Subcutaneous adipose tissue (tissue), 4 donors: ENCODE results near the gene CTBP2. TPM values are rescaled to one million over a fixed set of nuclear protein-coding genes. Genes with fewer than 3 reads are reported as not detected.

Experiments used
- CTCF ChIP-seq: fragments of 450-650 bp; IDR thresholded peaks from one replicate; pipeline ENCODE4 v1.5.1; 2016; ENCODE audit warnings: low read depth, mild to moderate bottlenecking, control low read depth, antibody characterized with exemption, moderate library complexity
- total RNA-seq, 4 donors: library from RNA; depleted of rRNA; stranded (reverse); fragments of >200 nt; gene quantifications; one replicate each; pipeline ENCODE4 v1.1.0, GENCODE V29; 2016

The CTBP2 gene
- total RNA-seq, 4 donors from 2014 or later = 22.3 to 52.2 (median 42.5) TPM

- TF ChIP-seq CTCF = no peak
Observed at GRCh38 chr10:125130916-125131315, 29.4 kb downstream of the CTBP2 start.

- TF ChIP-seq CTCF = no peak
Observed at GRCh38 chr10:125130260-125130659, 30.1 kb downstream of the CTBP2 start.

- TF ChIP-seq CTCF = no peak
Observed at GRCh38 chr10:125129076-125129458, 31.3 kb downstream of the CTBP2 start.

GRCh38 chr10:125128397-125129075 is 31.8 kb downstream of the CTBP2 start:
- no peak for TF ChIP-seq CTCF

- TF ChIP-seq CTCF = no peak
Observed at GRCh38 chr10:125127986-125128385, 32.4 kb downstream of the CTBP2 start.

GRCh38 chr10:125127110-125127509 is 33.3 kb downstream of the CTBP2 start:
- TF ChIP-seq CTCF = no peak

- TF ChIP-seq CTCF = no peak
Observed at GRCh38 chr10:125125951-125126735, 34.2 kb downstream of the CTBP2 start.
